Body of pancreas (tissue), 4 donors: ENCODE data around the gene PDE3A. TPM values are rescaled to one million over a fixed set of nuclear protein-coding genes. Genes with fewer than 3 reads are reported as not detected.
"Not testable (repeated sequence)": the region's sequence is repeated elsewhere in the genome, so short reads cannot be mapped to it uniquely, and the experiment has no call there.

Source experiments
- ATAC-seq: fragments of 150-250 bp; one replicate; pipeline ENCODE4 v1.9.1; 2016
- DNase-seq, 4 donors: peaks; one replicate each; pipeline ENCODE4 v3.0.0-alpha.2; 2019
- H3K27ac ChIP-seq, 4 donors: fragments of 200-600 bp; sonication (generic); 1 replicate in 3 of 4; 2 replicates in 1 of 4; pipeline versions ENCODE4 v1.5.1 to v1.6.1; 2016 to 2019; ENCODE audit warnings: mild to moderate bottlenecking in 1 of 4, mixed read lengths in 1 of 4, moderate library complexity in 1 of 4
- H3K27me3 ChIP-seq, 2 donors: fragments of 200-600 bp; sonication (generic); one replicate each; pipeline ENCODE4 v1.6.0; 2016; ENCODE audit warnings: mild to moderate bottlenecking in 1 of 2
- H3K36me3 ChIP-seq, 2 donors: fragments of 200-600 bp; sonication (generic); replicated peaks in 1 of 2; 2 replicates each; pipeline ENCODE4 v1.5.1; 2016; ENCODE audit warnings: low read depth in 2 of 2; ENCODE audit not compliant: insufficient read depth in 1 of 2
- H3K4me1 ChIP-seq: fragments of 200-600 bp; sonication (generic); one replicate; pipeline ENCODE4 v1.6.0; 2016
- H3K4me3 ChIP-seq, 2 donors: fragments of 200-600 bp; sonication (generic); 1 replicate in 1 of 2; 2 replicates in 1 of 2; pipeline ENCODE4 v1.5.1; 2016 to 2019
- H3K9me3 ChIP-seq, 3 donors: fragments of 200-600 bp; sonication (generic); 1 replicate in 2 of 3; 2 replicates in 1 of 3; pipeline ENCODE4 v1.5.1; 2016
- POLR2A ChIP-seq, 3 donors: fragments of 450-650 bp; IDR thresholded peaks; one replicate each; pipeline ENCODE4 v1.6.1; 2016; ENCODE audit warnings: antibody characterized with exemption in 3 of 3, mild to moderate bottlenecking in 2 of 3
- WGBS, 2 donors: methylation state at CpG; one replicate each; pipeline ENCODE4 v1.1.5; 2017; 5-methylcytosine and 5-hydroxymethylcytosine counted together
- intact Hi-C: fragments of 100-400 bp; cut with DNase I; formaldehyde crosslinking; loops from one replicate; pipeline ENCODE4 v1.15.1; 2023
- total RNA-seq, 2 donors: library from RNA; depleted of rRNA; stranded (reverse); fragments of >200 nt; gene quantifications; one replicate each; pipeline ENCODE4 v1.1.0, GENCODE V29; 2016
- TF ChIP-seq, protein P1 (sequence below), 7 experiments: fragments of 450-650 bp in 4 of 7; fragments of 200-600 bp in 3 of 7; sonication (generic) in 3 of 7; IDR thresholded peaks; one replicate each; pipeline ENCODE4 v1.5.1; 2016 to 2019; ENCODE audit warnings: antibody characterized with exemption in 7 of 7

Gene PDE3A
- total RNA-seq: 10 to 100 TPM; 20.5 to 28.3 TPM

DNA sequence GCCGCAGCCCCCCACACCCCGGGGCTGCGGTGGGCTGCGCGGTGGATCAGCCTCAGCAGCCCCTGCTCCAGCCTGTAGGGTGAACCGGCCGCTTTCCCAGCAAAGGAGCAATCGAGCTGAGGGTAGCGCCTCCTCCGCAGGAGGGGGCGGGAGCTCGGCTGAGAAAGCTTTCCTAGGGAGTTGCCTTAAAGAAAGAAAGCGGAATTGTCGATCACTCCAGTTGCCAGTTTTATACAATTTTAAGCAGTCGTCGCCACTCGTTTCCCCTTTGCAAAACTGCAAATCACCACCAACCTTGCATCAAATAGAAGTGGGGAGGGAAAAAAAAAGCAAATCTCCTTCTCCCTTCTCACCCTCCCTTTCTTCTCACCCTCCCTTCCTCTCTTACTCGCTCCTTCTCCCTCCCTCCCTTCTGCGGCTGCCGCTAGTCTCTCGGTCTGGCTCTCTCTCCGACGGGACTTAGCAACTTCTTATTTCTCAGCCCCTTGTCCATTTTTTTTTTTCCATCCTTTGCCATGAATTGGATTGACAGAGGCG, at the start of gene PDE3A:
Gene PDE3A, plus strand, starts transcription at position 424 of the 537 bp plus-strand sequence. CDS start 748 bp downstream, outside the sequence.
- peak; percentile 31 to 49 (median 40) for DNase-seq

DNA sequence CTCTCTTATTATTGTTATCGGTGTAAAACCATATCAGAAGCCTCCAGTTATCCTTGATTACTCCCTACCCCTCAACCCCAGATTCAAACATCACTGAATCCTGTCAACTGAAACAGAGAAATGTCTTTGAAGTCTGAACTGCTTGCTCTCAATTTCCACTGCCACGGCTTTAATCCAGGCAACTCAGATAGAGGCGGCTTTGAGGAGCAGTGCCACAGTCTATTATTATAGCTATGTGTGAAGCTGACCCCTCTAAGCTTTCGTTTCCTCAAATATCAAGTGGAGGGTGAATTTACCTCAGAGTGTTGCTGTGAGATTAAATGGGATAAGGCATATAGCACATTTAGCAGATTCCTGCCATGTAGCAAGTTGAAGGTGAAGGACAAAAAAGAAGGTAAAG, 49.0 kb upstream of the PDE3A start:
- Histone ChIP-seq H3K9me3 (no peaks in the 10 kb centered on the region), H3K4me1 (no peaks in the 10 kb centered on the region), H3K4me3 (no peak overlapping the region), H3K36me3 (no peaks in the 10 kb centered on the region), H3K27me3 (no peaks in the 10 kb centered on the region), H3K27ac (peak overlapping the region in 1 of 4 donors; percentile 58)
- intact Hi-C loops: no loop called here
- DNase-seq (no peak), ATAC-seq (no peak)
- 36 to 54% methylated on average over 4 of the region's 4 CpGs for WGBS, 2 donors
- TF ChIP-seq POLR2A (IDR thresholded peaks at IDR 0.05): no peak
- TF ChIP-seq, protein P1, sequence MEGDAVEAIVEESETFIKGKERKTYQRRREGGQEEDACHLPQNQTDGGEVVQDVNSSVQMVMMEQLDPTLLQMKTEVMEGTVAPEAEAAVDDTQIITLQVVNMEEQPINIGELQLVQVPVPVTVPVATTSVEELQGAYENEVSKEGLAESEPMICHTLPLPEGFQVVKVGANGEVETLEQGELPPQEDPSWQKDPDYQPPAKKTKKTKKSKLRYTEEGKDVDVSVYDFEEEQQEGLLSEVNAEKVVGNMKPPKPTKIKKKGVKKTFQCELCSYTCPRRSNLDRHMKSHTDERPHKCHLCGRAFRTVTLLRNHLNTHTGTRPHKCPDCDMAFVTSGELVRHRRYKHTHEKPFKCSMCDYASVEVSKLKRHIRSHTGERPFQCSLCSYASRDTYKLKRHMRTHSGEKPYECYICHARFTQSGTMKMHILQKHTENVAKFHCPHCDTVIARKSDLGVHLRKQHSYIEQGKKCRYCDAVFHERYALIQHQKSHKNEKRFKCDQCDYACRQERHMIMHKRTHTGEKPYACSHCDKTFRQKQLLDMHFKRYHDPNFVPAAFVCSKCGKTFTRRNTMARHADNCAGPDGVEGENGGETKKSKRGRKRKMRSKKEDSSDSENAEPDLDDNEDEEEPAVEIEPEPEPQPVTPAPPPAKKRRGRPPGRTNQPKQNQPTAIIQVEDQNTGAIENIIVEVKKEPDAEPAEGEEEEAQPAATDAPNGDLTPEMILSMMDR (IDR thresholded peaks at IDR 0.05): no peak

More for the DNA sequence above, at the start of gene PDE3A:
- peak within 1 kb of the TSS; percentile 46 to 84 (median 81) for H3K27ac ChIP-seq
- TF ChIP-seq POLR2A (IDR thresholded peaks at IDR 0.05): no peak
- TF ChIP-seq, protein P1 (IDR thresholded peaks at IDR 0.05): peak in 1 of 7 experiments; percentile 7
- H3K36me3 ChIP-seq: no peaks in the 10 kb centered on the region
- peak; percentile 54 for ATAC-seq
- WGBS, 2 donors: 0 to 1% methylated on average over 24 of the region's 24 CpGs
- H3K27me3 ChIP-seq: no peaks in the 10 kb centered on the region
- peak within 1 kb of the TSS; percentile 18 to 28 for H3K4me3 ChIP-seq
- H3K9me3 ChIP-seq: no peaks in the 10 kb centered on the region
- peaks cover 22% of the 10 kb centered on the region for H3K4me1 ChIP-seq
- intact Hi-C loops: no loop called here

DNA sequence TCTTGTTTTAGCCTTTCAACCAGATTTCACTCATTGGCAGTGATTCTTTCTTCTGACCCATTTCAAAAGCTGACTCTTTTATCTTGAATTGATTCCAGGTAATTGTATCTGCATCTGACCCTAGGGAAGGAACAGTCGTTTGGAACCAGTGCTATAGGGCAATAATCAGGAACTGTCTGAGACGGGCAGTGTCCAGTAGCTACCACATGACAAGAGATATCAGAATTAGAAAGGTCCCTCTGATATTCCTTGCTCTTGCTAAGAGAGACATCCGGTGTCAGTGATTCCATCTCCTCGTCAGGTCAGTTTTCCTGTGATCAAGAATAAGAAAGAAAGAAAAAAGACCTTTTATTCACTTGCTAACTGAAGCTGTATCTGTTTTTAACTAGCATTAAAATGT, 47.8 kb upstream of the PDE3A start:
- H3K36me3 ChIP-seq: no peaks in the 10 kb centered on the region
- no peak for DNase-seq
- no peak for ATAC-seq
- H3K4me3 ChIP-seq: no peak overlapping the region
- H3K27ac ChIP-seq: peak overlapping the region in 1 of 4 donors; percentile 50
- TF ChIP-seq POLR2A (IDR thresholded peaks at IDR 0.05): no peak
- TF ChIP-seq, protein P1 (IDR thresholded peaks at IDR 0.05): no peak
- no peaks in the 10 kb centered on the region for H3K4me1 ChIP-seq
- no peaks in the 10 kb centered on the region for H3K9me3 ChIP-seq
- intact Hi-C loops: no loop called here
- WGBS, 2 donors: 55 to 59% methylated on average over 4 of the region's 4 CpGs
- H3K27me3 ChIP-seq: no peaks in the 10 kb centered on the region

DNA sequence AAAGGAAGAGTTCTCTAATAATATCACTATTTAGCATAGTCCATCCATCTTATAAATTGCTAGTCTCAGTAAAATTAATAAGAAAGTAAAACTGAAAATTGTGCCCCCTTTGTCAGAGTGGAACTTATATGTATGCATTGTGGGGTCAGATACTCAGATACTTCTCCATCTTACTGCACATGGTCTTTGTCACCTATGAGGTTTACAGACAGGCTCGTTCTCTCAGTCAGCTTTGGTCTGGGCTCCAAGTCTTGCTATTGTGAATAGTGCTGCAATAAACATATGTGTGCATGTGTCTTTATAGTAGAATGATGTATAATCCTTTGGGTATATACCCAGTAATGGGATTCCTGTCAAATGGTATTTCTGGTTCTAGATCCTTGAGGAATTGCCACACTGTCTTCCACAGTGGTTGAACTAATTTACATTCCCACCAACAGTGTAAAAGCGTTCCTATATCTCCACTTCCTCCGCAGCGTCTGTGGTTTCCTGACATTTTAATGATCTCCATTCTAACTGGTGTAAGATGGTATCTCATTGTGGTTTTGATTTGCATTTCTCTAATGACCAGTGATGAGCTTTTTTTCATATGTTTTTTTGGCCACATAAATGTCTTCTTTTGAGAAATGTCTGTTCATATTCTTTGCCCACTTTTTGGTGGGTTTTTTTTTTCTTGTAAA, 37.4 kb upstream of the PDE3A start:
- ATAC-seq, intact Hi-C loops, H3K27ac ChIP-seq, DNase-seq, H3K36me3 ChIP-seq, H3K27me3 ChIP-seq, H3K4me1 ChIP-seq, H3K4me3 ChIP-seq: not testable (repeated sequence)
- 55 to 78% methylated on average over 4 of the region's 4 CpGs for WGBS, 2 donors
- H3K9me3 ChIP-seq: peaks cover 0 to 16% (median 0%) of the 10 kb centered on the region in 3 donors

DNA sequence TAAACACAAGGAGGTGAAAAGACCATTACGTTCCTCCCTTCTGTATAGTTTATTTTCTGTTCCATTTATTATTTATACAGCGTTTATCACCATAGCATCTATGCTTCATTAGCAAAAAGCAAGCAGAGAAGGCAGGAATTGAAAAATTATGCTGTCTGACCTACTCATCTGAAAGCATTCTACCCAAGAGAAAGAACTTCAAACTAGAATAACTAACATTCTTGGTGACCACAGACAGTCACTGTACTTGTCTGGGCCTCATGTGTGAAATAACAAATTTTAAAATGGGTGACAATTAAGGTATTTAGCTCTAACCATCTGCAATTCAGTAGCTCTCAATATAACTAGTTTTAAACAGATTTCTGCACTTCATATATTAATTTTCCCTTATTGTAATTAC, 29.3 kb upstream of the PDE3A start:
- H3K27me3 ChIP-seq: no peaks in the 10 kb centered on the region
- H3K4me3 ChIP-seq: no peak overlapping the region
- 28 to 42% methylated on average over 2 of the region's 2 CpGs for WGBS, 2 donors
- no peak for TF ChIP-seq POLR2A (IDR thresholded peaks at IDR 0.05)
- TF ChIP-seq, protein P1 (IDR thresholded peaks at IDR 0.05): no peak
- peak overlapping the region in 1 of 4 donors; percentile 16 for H3K27ac ChIP-seq
- H3K9me3 ChIP-seq: peaks cover 0 to 19% (median 0%) of the 10 kb centered on the region in 3 donors
- intact Hi-C loops: no loop called here
- DNase-seq (no peak), ATAC-seq (no peak)
- H3K4me1 ChIP-seq: no peaks in the 10 kb centered on the region
- H3K36me3 ChIP-seq: no peaks in the 10 kb centered on the region
